Endodermal cell (in vitro differentiated cells): ENCODE measurements around the gene PRMT5. TPM values are rescaled to one million over a fixed set of nuclear protein-coding genes. Genes with fewer than 3 reads are reported as not detected.

ENCODE experiments used
- DNase-seq: peaks from one replicate; pipeline ENCODE4 v3.0.0-alpha.2; 2017
- H3K27ac ChIP-seq: 2 replicates; pipeline ENCODE4 v1.5.1; 2013; ENCODE audit warnings: mild to moderate bottlenecking, low read depth, low read length, moderate library complexity
- H3K27me3 ChIP-seq: 2 replicates; pipeline ENCODE4 v1.6.1; 2013; ENCODE audit warnings: mild to moderate bottlenecking, low read length, moderate library complexity; ENCODE audit not compliant: insufficient read depth, control insufficient read depth, poor library complexity, severe bottlenecking
- H3K36me3 ChIP-seq: 2 replicates; pipeline ENCODE4 v1.7.0; 2013; ENCODE audit warnings: mild to moderate bottlenecking, low read length, moderate library complexity; ENCODE audit not compliant: control insufficient read depth, insufficient read depth
- H3K4me1 ChIP-seq: one replicate; pipeline ENCODE4 v1.7.0; 2013; ENCODE audit warnings: low read length; ENCODE audit not compliant: control insufficient read depth, insufficient read depth
- H3K4me3 ChIP-seq: 2 replicates; pipeline ENCODE4 v1.5.1; 2013; ENCODE audit warnings: mild to moderate bottlenecking, low read length, moderate library complexity
- H3K9ac ChIP-seq: 2 replicates; pipeline ENCODE4 v1.6.1; 2013; ENCODE audit warnings: mild to moderate bottlenecking, low read length, moderate library complexity; ENCODE audit not compliant: poor library complexity, severe bottlenecking; ENCODE audit errors: extremely low read depth
- H3K9me3 ChIP-seq: 2 replicates; pipeline ENCODE4 v1.6.1; 2013; ENCODE audit warnings: mild to moderate bottlenecking, low read length, moderate library complexity; ENCODE audit not compliant: control insufficient read depth
- H3K27ac Mint-ChIP-seq: 2 replicates; pipeline ENCODE4 v1.8.0; 2020; ENCODE audit warnings: mixed read lengths
- H3K27me3 Mint-ChIP-seq: 2 replicates; pipeline ENCODE4 v1.8.0; 2021; ENCODE audit warnings: mild to moderate bottlenecking, mixed read lengths; ENCODE audit not compliant: insufficient read depth
- H3K36me3 Mint-ChIP-seq: 2 replicates; pipeline ENCODE4 v1.8.0; 2020; ENCODE audit warnings: low read depth, mixed read lengths
- H3K4me1 Mint-ChIP-seq: 2 replicates; pipeline ENCODE4 v1.8.0; 2020; ENCODE audit warnings: mixed read lengths
- H3K4me3 Mint-ChIP-seq: 2 replicates; pipeline ENCODE4 v1.8.0; 2020; ENCODE audit warnings: mild to moderate bottlenecking, moderate library complexity, mixed read lengths
- H3K9me3 Mint-ChIP-seq: 2 replicates; pipeline ENCODE4 v1.8.0; 2020; ENCODE audit warnings: mild to moderate bottlenecking, mixed read lengths
- CTCF ChIP-seq: fragments of 200-600 bp; sonication (generic); conservative IDR thresholded peaks from 2 replicates; pipeline ENCODE4 v1.5.0; 2021; ENCODE audit warnings: antibody characterized with exemption, mild to moderate bottlenecking
- WGBS, 2 experiments: methylation state at CpG; one replicate each; pipeline versions ENCODE4 v1.1.5 to v1.1.7; 2013; ENCODE audit warnings: missing lambda C conversion rate in 2 of 2, mixed read lengths in 1 of 2; ENCODE audit not compliant: insufficient coverage in 1 of 2, insufficient read length in 1 of 2; 5-methylcytosine and 5-hydroxymethylcytosine counted together
- total RNA-seq, 2 donors: library from RNA; stranded (reverse); fragmentation: NEBNext Ultra II Directional in 1 of 2; extraction: Animal tissue kit (Norgen Biotek cat#: 25700) in 1 of 2; gene quantifications; 2 replicates in 1 of 2; 3 replicates in 1 of 2; pipeline ENCODE4 v1.2.1, GENCODE V29; 2021

The PRMT5 gene
- total RNA-seq, 2 donors from 2014 or later: 111 to 112 TPM

GRCh38 chr14:22977684-22978486 lies 48.7 kb upstream of the PRMT5 start:
- peak overlapping the region; percentile 88 for H3K4me3 ChIP-seq
- H3K4me3 Mint-ChIP-seq: no peak overlapping the region
- DNase-seq: peak; percentile 95
- peak overlapping the region; percentile 98 for H3K27ac Mint-ChIP-seq
- no peaks in the 10 kb centered on the region for H3K9me3 Mint-ChIP-seq
- H3K9ac ChIP-seq: peak overlapping the region; percentile 62
- no peaks in the 10 kb centered on the region for H3K27me3 ChIP-seq
- peaks cover 45% of the 10 kb centered on the region for H3K36me3 Mint-ChIP-seq
- H3K4me1 ChIP-seq: peaks cover 26% of the 10 kb centered on the region
- 8 to 25% methylated on average over 2 to 8 of the region's 8 CpGs for WGBS, 2 experiments
- peaks cover 47% of the 10 kb centered on the region for H3K4me1 Mint-ChIP-seq
- no peak for TF ChIP-seq CTCF
- H3K27me3 Mint-ChIP-seq: peaks cover 18% of the 10 kb centered on the region
- peaks cover 45% of the 10 kb centered on the region for H3K36me3 ChIP-seq
- peak overlapping the region; percentile 89 for H3K27ac ChIP-seq
- no peaks in the 10 kb centered on the region for H3K9me3 ChIP-seq

GRCh38 chr14:22977434-22977683 lies 48.2 kb upstream of the PRMT5 start:
- peak overlapping the region; percentile 68 for H3K4me3 ChIP-seq
- DNase-seq: no peak
- peaks cover 46% of the 10 kb centered on the region for H3K36me3 Mint-ChIP-seq
- peaks cover 18% of the 10 kb centered on the region for H3K27me3 Mint-ChIP-seq
- H3K27ac ChIP-seq: peak overlapping the region; percentile 89
- no peaks in the 10 kb centered on the region for H3K9me3 Mint-ChIP-seq
- H3K4me1 Mint-ChIP-seq: peaks cover 47% of the 10 kb centered on the region
- H3K4me1 ChIP-seq: peaks cover 26% of the 10 kb centered on the region
- H3K4me3 Mint-ChIP-seq: no peak overlapping the region
- no peaks in the 10 kb centered on the region for H3K27me3 ChIP-seq
- H3K9ac ChIP-seq: peak overlapping the region; percentile 60
- peaks cover 50% of the 10 kb centered on the region for H3K36me3 ChIP-seq
- H3K27ac Mint-ChIP-seq: peak overlapping the region; percentile 98
- no peaks in the 10 kb centered on the region for H3K9me3 ChIP-seq
- no peak for TF ChIP-seq CTCF

GRCh38 chr14:22976620-22977433 lies 47.7 kb upstream of the PRMT5 start:
- Histone ChIP-seq H3K27me3 (no peaks in the 10 kb centered on the region), H3K9ac (peak overlapping the region; percentile 60), H3K36me3 (peaks cover 56% of the 10 kb centered on the region), H3K9me3 (no peaks in the 10 kb centered on the region), H3K4me1 (peaks cover 26% of the 10 kb centered on the region), H3K27ac (peak overlapping the region; percentile 89), H3K4me3 (peak overlapping the region; percentile 68)
- Mint-ChIP-seq H3K27ac (peak overlapping the region; percentile 98), H3K27me3 (peaks cover 18% of the 10 kb centered on the region), H3K4me3 (no peak overlapping the region), H3K4me1 (peaks cover 47% of the 10 kb centered on the region), H3K36me3 (peaks cover 52% of the 10 kb centered on the region), H3K9me3 (no peaks in the 10 kb centered on the region)
- no peak for TF ChIP-seq CTCF
- peak; percentile 67 for DNase-seq
- WGBS, 2 experiments: 65 to 81% methylated on average over 4 to 6 of the region's 6 CpGs
